Activated CD4-positive, alpha-beta T cell treated with anti-CD3 and anti-CD28 coated beads for 1 hour (primary cell): Measurements from ENCODE around the gene GRM7.

Experiments
- DNase-seq: peaks from one replicate; pipeline ENCODE4 v3.0.0-alpha.2; 2020

GRM7 gene

GRCh38 chr3:7607676-7608075 is 746.8 kb downstream of the GRM7 start:
- no peak for DNase-seq

GRCh38 chr3:7610634-7611033 is 749.7 kb downstream of the GRM7 start:
- DNase-seq, result no peak

GRCh38 chr3:7615043-7615442 is 754.1 kb downstream of the GRM7 start:
- no peak for DNase-seq

DNA sequence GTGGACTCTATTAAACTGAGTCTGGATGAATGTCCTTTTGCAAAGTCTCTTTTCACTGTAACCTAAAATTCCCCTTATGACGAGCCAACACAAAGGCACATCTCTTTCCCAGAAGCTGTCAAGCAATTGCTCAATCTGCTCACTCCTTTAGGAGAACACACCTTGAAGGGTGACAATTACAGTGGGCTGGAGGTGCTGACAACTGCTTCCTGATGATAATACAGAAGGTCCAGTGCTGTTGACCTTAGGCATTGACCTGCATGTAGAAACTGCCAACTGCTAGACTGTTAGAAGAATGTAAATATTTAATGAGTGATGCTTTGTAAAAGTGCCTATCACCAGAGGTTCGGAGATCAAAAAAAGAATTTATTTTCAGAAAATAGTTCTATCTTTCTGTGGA is 757.7 kb downstream of the GRM7 start:
- DNase-seq, result no peak

GRCh38 chr3:7620401-7620800 is 759.5 kb downstream of the GRM7 start:
- DNase-seq, result no peak

GRCh38 chr3:7621046-7621630 is 760.2 kb downstream of the GRM7 start:
- no peak for DNase-seq

GRCh38 chr3:7621651-7622050 is 760.7 kb downstream of the GRM7 start:
- no peak for DNase-seq

DNA sequence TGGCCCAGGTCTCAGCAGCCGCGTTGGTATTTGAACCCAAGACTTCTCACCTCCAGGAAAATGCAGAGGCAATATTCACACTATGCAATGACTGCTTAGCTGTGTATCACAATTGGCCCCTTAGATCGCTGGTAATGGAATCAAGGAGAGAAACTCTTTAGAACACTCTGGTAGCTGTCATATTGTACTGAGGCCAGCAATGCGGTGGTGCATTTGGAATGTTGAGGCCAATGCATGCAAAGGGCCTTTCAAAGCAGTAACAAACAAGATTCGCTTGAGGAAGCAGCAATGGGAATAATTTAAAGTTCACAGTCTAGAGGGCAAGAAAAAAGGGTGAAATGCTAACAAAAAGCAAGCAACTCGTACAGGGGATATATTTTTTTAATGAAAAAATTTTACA is 764.1 kb downstream of the GRM7 start:
- DNase-seq, result no peak

GRCh38 chr3:7630351-7630911 is 769.5 kb downstream of the GRM7 start:
- no peak for DNase-seq

DNA sequence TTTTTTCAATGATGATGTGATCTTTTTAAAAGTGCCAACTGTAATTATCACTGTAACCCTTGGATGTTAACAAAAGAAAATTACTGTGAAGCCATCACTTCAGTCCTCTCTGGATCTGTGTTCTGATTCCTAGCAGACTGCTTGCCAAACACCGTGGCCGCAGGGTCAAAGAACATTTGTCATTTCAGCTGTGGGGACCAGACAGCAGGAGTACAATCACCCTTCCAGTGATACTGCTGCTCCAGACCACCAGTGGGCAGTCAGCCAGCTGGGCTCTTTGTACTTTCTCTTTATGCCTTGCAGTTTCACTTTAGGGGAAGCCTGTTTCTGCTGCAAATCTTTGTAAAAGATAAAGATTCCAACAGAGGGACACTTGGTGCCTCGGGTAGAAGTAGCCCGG is 770.0 kb downstream of the GRM7 start:
- no peak for DNase-seq

DNA sequence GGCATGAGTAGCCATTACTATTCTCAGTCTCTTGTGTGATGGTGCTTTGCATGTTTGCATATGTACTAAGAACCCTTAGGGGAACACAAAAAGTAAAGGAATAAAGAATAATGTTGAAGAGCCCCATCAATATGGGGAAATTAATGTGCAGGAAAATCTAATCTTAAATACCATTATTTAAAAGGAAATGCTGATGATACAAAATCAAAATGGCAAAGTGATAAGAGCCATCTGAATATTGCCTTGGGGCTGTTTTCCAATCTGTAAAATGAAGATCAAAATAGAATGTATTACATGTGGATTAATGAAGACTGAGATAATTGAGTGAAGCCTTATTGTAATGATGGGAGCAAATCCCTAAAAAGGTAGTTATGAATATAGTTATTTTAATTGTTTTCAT is 771.4 kb downstream of the GRM7 start:
- DNase-seq, result no peak

GRCh38 chr3:7637694-7638093 is 776.8 kb downstream of the GRM7 start:
- DNase-seq, result no peak

DNA sequence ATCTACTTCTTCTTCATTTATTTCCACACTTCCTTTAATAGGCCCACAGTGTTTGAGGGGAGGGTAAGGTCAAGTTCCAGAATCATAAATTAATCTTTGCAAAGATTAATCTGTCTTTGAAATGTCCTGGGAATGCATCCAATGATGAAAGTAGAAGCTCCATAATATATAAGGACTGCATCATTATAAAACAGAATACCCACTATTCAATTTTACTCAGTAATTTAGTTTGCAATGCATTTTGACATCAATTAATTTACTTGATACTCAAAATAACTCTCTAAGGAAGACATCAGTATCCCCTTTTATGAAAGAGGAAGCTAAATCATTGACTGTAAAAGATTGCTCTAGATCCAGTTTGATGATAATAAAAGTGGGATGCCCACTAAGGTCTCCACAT is 777.2 kb downstream of the GRM7 start:
- DNase-seq, result no peak

- DNase-seq, result no peak
These were observed 779.9 kb downstream of the GRM7 start for GRCh38 chr3:7640787-7641186.

- DNase-seq, result no peak
These were observed 785.9 kb downstream of the GRM7 start for GRCh38 chr3:7646851-7647250.

- DNase-seq, result no peak
These were observed 789.6 kb downstream of the GRM7 start for GRCh38 chr3:7650466-7650865.

GRCh38 chr3:7651274-7651673 is 790.4 kb downstream of the GRM7 start:
- no peak for DNase-seq

DNA sequence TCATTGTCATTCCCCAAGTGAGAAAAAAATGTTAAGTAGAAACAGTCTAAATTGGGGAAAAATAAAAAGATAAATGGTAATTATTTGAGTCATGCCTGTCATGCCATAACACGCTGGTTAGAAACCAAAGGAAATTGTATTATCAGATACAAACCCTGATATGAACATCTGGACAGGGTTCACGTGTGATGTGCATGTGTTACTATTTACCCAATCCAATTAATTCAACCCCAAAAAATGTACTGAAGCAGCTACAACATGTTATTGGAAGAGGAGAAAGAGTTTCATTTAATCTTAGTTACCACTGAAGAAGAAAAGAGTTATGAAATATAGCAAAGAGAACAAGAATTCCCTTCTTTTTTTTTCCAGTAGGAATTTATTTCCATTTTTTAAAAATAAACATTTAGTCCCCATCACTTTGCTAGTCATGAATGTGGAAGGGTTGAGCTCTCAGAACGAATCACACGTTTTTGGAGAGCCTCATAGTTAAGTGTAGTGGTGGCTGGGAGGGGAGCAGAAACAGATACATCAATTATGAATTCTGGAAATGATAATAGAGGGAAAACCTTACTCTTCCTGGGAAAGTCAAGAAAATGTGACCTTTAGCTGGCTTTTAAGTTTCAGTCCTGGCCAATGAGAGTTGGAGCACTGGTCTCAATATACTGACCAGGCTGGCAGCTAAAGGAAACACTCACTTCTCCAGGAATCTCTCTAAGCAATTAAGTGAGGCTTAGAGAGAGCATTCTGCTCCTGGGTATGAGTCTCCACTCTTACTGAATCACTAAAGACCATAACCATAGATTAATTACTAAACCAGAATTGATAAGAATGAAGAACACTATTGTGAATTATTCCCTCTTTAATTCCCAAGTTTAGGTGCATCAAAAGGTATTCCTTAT is 796.5 kb downstream of the GRM7 start:
- DNase-seq, result no peak

DNA sequence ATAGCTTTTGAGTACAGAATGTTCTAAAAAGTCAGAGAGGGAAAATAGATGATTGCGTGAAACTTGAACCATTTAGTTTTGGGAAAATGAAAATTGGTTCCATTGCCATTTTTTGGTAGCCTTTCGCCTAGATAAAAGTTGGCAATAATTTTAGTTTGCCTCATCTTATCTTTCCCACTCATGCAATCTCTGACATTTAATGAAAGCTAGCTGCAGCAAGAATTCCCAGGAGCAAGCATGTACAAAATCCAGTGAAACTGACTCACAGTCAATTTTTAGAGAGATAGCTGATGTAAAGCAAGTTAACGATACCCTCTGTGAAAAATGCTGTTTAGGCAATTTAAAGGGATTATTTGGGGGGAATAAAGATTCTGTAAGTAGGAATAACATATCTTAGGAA is 797.4 kb downstream of the GRM7 start:
- DNase-seq, result no peak

DNA sequence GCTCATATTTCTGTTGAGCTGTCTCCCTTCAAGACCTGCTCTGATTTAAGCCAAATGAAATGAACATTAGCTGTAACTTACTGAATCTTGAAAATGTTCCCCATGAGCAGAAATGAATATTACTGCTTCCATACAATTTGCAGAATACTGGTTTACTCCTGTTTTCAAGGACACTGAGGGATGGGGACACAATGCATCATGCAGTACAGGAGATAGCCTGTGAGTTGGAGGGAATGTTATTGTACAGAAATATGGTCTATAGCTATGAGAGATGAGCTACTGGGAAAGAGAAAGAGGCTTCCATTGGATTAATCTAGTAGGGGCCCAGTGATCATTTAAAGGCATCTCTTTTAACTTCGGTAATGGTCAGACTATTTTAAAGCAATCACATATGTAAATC is 798.2 kb downstream of the GRM7 start:
- DNase-seq, result no peak

GRCh38 chr3:7663771-7664170 is 802.9 kb downstream of the GRM7 start:
- no peak for DNase-seq

GRCh38 chr3:7667774-7668173 is 806.9 kb downstream of the GRM7 start:
- DNase-seq, result no peak

DNA sequence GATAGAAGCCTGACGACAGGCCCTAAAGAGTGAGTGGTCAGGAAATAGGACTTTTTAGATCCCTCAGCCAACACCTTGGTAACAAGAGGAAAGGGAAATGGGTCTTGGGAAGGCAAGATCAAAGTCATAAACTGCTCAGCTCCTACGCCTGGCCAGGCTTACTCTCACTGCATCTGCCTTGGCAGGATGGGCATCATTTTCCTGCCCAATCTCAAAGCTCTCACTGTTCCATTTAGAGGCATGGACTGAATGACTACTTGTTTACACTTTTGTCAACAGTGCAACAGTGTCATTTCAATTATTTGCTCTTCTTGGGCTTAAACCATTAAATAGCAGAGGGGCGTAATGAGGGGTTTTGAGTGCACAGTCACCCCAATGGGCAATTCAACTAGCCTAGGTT is 808.7 kb downstream of the GRM7 start:
- DNase-seq, result no peak

GRCh38 chr3:7678521-7678920 is 817.6 kb downstream of the GRM7 start:
- no peak for DNase-seq
